ENCODE results near the gene DRAXIN. TPM values are rescaled to one million over a fixed set of nuclear protein-coding genes. Genes with fewer than 3 reads are reported as not detected.

The DRAXIN gene
- polyA plus RNA-seq, 1 experiment: 0.04 TPM

DNA sequence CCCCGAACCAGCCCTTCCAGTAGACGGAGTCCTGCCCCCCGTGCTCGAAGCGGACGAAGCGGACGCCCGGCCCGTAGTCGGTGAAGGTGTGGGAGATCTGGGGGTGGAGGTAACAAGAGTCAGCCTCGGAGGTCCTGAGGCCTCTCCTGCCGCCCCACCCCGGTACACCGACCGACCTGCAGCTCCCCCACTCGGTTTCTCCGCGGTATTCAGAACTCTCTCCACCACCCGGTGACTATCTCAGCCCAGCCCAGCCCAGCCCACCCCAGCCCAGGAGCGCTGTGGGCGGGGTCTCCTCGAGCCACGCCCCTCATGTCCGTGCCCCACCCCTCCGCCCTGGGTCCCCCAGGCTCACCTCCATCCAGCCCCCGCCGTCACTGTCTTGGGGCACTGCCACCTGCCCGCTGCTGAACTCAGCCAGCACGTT lies 42.8 kb upstream of the DRAXIN start:
- CTCF ChIA-PET: interaction anchor here (0.6 to 10.6 kb wide), 6 partner anchors 62 to 611 kb away, joined by 4 to 283 read pairs (median 8); partner anchors contain the start of gene AGTRAP
- POLR2A ChIA-PET: no interaction called here
- Histone ChIP-seq H3K27ac (ENCODE audit: low read depth, low read length) (no peak overlapping the region), H3K4me3 (ENCODE audit: low read depth, low read length) (no peak overlapping the region), H3K9me3 (ENCODE audit: control insufficient read depth, insufficient read depth, low read length) (no peaks in the 10 kb centered on the region; the same call in 1 of the 2 replicates), H3K27me3 (ENCODE audit: control insufficient read depth, insufficient read depth, low read length) (peaks cover 31% of the 10 kb centered on the region)
- no peak for DNase-seq (ENCODE audit: low read depth, low spot score)
- TF ChIP-seq, protein P1, sequence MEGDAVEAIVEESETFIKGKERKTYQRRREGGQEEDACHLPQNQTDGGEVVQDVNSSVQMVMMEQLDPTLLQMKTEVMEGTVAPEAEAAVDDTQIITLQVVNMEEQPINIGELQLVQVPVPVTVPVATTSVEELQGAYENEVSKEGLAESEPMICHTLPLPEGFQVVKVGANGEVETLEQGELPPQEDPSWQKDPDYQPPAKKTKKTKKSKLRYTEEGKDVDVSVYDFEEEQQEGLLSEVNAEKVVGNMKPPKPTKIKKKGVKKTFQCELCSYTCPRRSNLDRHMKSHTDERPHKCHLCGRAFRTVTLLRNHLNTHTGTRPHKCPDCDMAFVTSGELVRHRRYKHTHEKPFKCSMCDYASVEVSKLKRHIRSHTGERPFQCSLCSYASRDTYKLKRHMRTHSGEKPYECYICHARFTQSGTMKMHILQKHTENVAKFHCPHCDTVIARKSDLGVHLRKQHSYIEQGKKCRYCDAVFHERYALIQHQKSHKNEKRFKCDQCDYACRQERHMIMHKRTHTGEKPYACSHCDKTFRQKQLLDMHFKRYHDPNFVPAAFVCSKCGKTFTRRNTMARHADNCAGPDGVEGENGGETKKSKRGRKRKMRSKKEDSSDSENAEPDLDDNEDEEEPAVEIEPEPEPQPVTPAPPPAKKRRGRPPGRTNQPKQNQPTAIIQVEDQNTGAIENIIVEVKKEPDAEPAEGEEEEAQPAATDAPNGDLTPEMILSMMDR (IDR thresholded peaks at IDR 0.05; ENCODE audit: low read depth, low read length): no peak

DNA sequence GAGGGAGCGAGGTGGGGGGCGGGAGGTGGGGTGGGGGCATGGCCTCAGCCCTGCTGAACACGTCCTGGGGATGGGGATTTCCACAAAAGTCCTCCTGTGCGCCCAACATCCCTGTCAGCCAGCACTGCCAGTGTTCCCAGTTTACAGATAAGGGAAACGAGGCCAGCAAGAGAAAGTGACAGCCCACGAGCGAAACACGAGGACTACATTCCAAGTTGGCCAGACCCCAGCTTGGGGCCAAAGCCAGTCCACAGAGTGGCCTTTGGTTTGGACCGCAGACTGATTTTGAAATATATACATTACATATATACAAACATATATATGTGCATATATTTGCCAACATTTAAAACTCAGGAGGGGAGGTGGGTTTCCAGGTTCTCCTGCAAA lies 42.3 kb upstream of the DRAXIN start:
- H3K4me3 ChIP-seq (ENCODE audit: low read depth, low read length): no peak overlapping the region
- DNase-seq (ENCODE audit: low read depth, low spot score): no peak
- no peaks in the 10 kb centered on the region; the same call in 1 of the 2 replicates for H3K9me3 ChIP-seq (ENCODE audit: control insufficient read depth, insufficient read depth, low read length)
- no peak overlapping the region for H3K27ac ChIP-seq (ENCODE audit: low read depth, low read length)
- peaks cover 31% of the 10 kb centered on the region for H3K27me3 ChIP-seq (ENCODE audit: control insufficient read depth, insufficient read depth, low read length)
- CTCF ChIA-PET: interaction anchor here (0.5 to 10.6 kb wide), 12 partner anchors 15 to 406 kb away, joined by 3 to 283 read pairs (median 5); partner anchors contain the start of genes AGTRAP and FBXO6
- POLR2A ChIA-PET: no interaction called here
- TF ChIP-seq, protein P1 (IDR thresholded peaks at IDR 0.05; ENCODE audit: low read depth, low read length): no peak

DNA sequence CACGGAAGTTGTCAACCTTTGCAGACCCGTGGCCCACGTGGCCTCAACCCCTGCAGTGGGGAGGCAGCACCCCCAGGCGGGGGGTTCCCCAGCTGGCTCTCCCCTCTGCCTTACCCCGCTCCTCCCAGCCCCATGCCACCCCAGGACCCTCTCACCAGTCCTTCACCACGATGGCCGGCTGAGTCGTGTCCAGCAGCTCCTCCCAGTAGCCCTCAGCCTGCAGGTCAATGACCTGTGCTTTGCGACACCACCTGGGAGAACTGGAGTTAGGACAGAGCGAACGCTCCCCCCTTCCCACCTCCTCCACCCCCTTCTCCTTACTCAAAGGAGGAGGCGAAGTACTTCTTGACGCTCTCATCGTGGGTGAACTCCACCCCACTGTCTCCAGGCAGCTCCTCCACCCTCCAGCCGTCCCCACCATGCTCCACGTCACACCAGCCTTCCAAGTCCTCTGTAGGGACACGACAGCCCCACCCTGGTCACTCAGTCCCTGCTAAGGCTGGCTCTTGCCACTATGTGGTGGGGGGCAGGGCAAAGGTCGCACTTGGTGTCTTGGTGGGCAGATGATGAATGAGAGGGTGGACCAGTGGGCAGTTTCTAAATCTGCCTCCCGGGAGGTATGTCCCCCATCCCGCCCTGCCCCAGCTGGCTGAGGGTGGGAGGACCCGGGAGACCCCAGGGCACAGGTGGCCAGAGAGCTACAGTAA lies 41.7 kb upstream of the DRAXIN start:
- H3K27me3 ChIP-seq (ENCODE audit: control insufficient read depth, insufficient read depth, low read length): peaks cover 31% of the 10 kb centered on the region
- no peak overlapping the region for H3K4me3 ChIP-seq (ENCODE audit: low read depth, low read length)
- H3K9me3 ChIP-seq (ENCODE audit: control insufficient read depth, insufficient read depth, low read length): no peaks in the 10 kb centered on the region; the same call in 1 of the 2 replicates
- ChIA-PET POLR2A (interaction anchor here (0.6 to 1.4 kb wide), 2 partner anchors 93 to 258 kb away, joined by 6 read pairs; no protein-coding TSS in a partner anchor), CTCF (interaction anchor here (0.5 to 10.6 kb wide), 15 partner anchors 15 to 612 kb away, joined by 3 to 283 read pairs (median 5); partner anchors contain the start of genes AGTRAP and FBXO6)
- no peak overlapping the region for H3K27ac ChIP-seq (ENCODE audit: low read depth, low read length)
- TF ChIP-seq, protein P1 (IDR thresholded peaks at IDR 0.05; ENCODE audit: low read depth, low read length): no peak
- DNase-seq (ENCODE audit: low read depth, low spot score): no peak

DNA sequence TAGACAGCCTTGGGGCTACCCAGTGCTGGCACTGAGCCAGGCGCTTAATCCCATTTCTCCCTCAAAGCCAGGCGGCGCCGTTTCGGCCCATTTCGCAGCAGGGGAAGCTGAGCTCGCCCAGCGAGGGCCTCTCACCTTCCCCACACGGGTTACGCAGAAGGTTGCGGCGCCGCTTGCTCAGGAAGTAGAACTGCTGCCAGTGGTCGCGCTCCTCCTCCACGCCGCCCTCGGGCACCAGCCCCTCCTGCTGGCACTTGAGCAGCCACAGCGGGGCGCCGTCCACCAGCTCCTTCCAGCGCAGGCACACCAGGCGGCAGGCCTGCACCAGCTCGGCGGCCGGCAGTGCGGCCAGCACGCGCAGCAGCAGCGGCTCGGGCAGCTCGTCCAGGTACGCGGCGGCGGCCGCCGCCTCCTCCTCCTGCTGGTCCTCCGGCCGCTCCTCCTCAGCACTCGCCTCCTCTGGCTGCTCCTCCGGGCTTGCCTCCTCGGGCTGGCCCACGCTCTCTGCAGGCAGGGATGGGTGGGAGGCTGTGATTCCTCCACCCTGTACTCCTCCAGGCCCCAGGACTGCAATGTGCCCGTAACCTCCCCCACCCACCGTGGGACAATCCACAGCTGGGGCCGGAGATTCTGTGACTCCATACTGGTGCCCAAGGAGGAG lies 41.0 kb upstream of the DRAXIN start:
- DNase-seq (ENCODE audit: low read depth, low spot score): peak; percentile 13
- TF ChIP-seq, protein P1 (IDR thresholded peaks at IDR 0.05; ENCODE audit: low read depth, low read length): peak; percentile 61
- H3K9me3 ChIP-seq (ENCODE audit: control insufficient read depth, insufficient read depth, low read length): no peaks in the 10 kb centered on the region; the same call in 1 of the 2 replicates
- no peak overlapping the region for H3K27ac ChIP-seq (ENCODE audit: low read depth, low read length)
- H3K4me3 ChIP-seq (ENCODE audit: low read depth, low read length): no peak overlapping the region
- ChIA-PET POLR2A (interaction anchor here (0.6 to 1.4 kb wide), 2 partner anchors 93 to 257 kb away, joined by 6 read pairs; no protein-coding TSS in a partner anchor), CTCF (interaction anchor here (0.9 to 10.6 kb wide), 12 partner anchors 14 to 613 kb away, joined by 3 to 283 read pairs (median 5); partner anchors contain the start of genes AGTRAP and FBXO6)
- H3K27me3 ChIP-seq (ENCODE audit: control insufficient read depth, insufficient read depth, low read length): peaks cover 31% of the 10 kb centered on the region
